Activated naive CD8-positive, alpha-beta T cell treated with anti-CD3 and anti-CD28 coated beads, Interleukin-2, amount 10 ng/mL, durations not matched to agents 7 days and 5 days (primary cell): ENCODE results near the gene ECD. TPM values are rescaled to one million over a fixed set of nuclear protein-coding genes. Genes with fewer than 3 reads are reported as not detected.

Experiments
- ATAC-seq: fragments of 150-1000 bp; cut with Tn5 transposase; one replicate; pipeline ENCODE4 v1.10.0; 2021; ENCODE audit warnings: low read depth, moderate library complexity
- POLR2A ChIA-PET: fragments of 350-600 bp; sonication (Branson Sonifier 250); formaldehyde crosslinking; loops from one replicate; lab custom pipeline; 2021; ENCODE audit warnings: antibody characterized with exemption; lab: Charles Lee
- DNase-seq: peaks from one replicate; pipeline ENCODE4 v3.0.0; 2021
- H3K27ac Mint-ChIP-seq: one replicate; pipeline ENCODE4 v1.8.0; 2022; ENCODE audit warnings: mild to moderate bottlenecking, mixed read lengths
- H3K27me3 Mint-ChIP-seq: one replicate; pipeline ENCODE4 v1.8.0; 2022; ENCODE audit warnings: mild to moderate bottlenecking, moderate library complexity, mixed read lengths
- H3K36me3 Mint-ChIP-seq: one replicate; pipeline ENCODE4 v1.8.0; 2021; ENCODE audit warnings: mild to moderate bottlenecking, mixed read lengths
- H3K4me1 Mint-ChIP-seq: one replicate; pipeline ENCODE4 v1.8.0; 2021; ENCODE audit warnings: mixed read lengths
- H3K4me3 Mint-ChIP-seq: one replicate; pipeline ENCODE4 v1.8.0; 2022; ENCODE audit warnings: mild to moderate bottlenecking, moderate library complexity, mixed read lengths
- H3K9me3 Mint-ChIP-seq: one replicate; pipeline ENCODE4 v1.8.0; 2021; ENCODE audit warnings: mixed read lengths
- total RNA-seq, 2 experiments: library from RNA; stranded (reverse); gene quantifications; one replicate each; pipeline ENCODE4 v1.2.3, GENCODE V29; 2021

ECD gene
- total RNA-seq, 2 experiments from 2014 or later: 30.1 to 31.7 TPM

DNA sequence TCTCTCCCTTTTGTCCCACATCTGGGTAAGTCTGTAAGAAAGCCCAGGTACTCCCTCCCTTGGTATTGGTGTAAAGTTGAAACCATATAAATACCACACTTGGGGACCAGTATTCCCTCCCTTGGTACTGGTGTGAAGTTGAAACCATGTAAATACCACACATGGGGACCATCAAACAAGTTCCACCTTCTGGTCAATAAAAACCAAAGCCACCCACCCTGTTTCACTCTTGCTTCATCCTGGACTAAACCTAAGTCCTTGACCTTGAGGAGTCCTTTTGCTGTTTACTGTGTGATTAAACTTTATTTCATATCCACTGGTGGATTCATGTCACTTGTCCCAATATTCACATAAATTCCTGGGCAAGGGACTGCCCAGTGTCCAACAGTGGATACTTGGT lies 79.5 kb downstream of the ECD start:
- Mint-ChIP-seq H3K4me1 (peaks cover 26% of the 10 kb centered on the region), H3K27ac (no peak overlapping the region), H3K36me3 (peaks cover 20% of the 10 kb centered on the region), H3K27me3 (no peaks in the 10 kb centered on the region), H3K4me3 (no peak overlapping the region), H3K9me3 (no peaks in the 10 kb centered on the region)
- DNase-seq (no peak), ATAC-seq (no peak)
- POLR2A ChIA-PET: no interaction called here

GRCh38 chr10:73086816-73087215 lies 81.0 kb downstream of the ECD start:
- Mint-ChIP-seq H3K9me3 (no peaks in the 10 kb centered on the region), H3K27ac (no peak overlapping the region), H3K4me1 (peaks cover 18% of the 10 kb centered on the region), H3K36me3 (peaks cover 24% of the 10 kb centered on the region), H3K4me3 (no peak overlapping the region), H3K27me3 (no peaks in the 10 kb centered on the region)
- POLR2A ChIA-PET: interaction anchor here (0.7 kb wide), 1 partner anchor 425 kb away, joined by 4 read pairs; no protein-coding TSS in a partner anchor
- DNase-seq (no peak), ATAC-seq (no peak)

DNA sequence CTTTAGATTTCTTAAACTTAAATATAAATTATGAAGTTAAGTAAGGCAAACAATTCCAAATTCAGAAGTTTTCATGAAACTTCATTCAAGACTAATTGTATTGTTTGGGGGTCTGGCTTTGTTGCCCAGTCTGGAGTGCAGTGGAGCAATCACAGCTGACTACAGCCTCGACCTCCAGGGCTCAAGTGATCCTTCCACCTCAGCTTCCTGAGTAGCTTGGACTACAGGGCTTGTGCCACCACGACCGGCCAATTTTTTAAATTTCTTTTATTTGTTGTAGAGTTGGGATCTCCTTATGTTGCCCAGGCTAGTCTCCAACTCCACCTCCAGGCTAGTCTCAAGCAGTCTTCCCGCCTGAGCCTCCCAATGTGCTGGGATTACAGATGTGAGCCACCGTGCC lies 83.6 kb downstream of the ECD start:
- ATAC-seq: no peak
- Mint-ChIP-seq H3K4me3 (no peak overlapping the region), H3K4me1 (peaks cover 21% of the 10 kb centered on the region), H3K9me3 (no peaks in the 10 kb centered on the region), H3K27ac (no peak overlapping the region), H3K36me3 (peaks cover 26% of the 10 kb centered on the region), H3K27me3 (no peaks in the 10 kb centered on the region)
- no peak for DNase-seq
- POLR2A ChIA-PET: no interaction called here

Other genes with a start within 250 kb of the ECD start
- gene PLA2G12B, start 213.2 kb downstream of the ECD start, total RNA-seq: not detected
- 10 to 100 TPM; 47.3 to 51.2 TPM for gene P4HA1, start 71.1 kb downstream of the ECD start, total RNA-seq
- 1 to 10 TPM; 2.1 to 2.8 TPM for gene NUDT13, start 57.6 kb downstream of the ECD start, total RNA-seq
- gene FAM149B1, start 111 bp upstream of the ECD start, total RNA-seq: 10 to 100 TPM; 15.6 to 18.4 TPM
- 10 to 100 TPM; 50.1 to 51.8 TPM for gene DNAJC9, start 79.2 kb upstream of the ECD start, total RNA-seq
- 10 to 100 TPM; 73.5 to 78.4 TPM for gene MRPS16, start 84.6 kb upstream of the ECD start, total RNA-seq
- 1 to 10 TPM; 2.0 to 2.2 TPM for gene CFAP70, start 190.9 kb upstream of the ECD start, total RNA-seq
- 10 to 100 TPM; 88.9 to 90.6 TPM for gene ANXA7, start 246.1 kb upstream of the ECD start, total RNA-seq